DMS114 treated with DMSO at 0.1 percent for 48 hours (cell line): ENCODE data around the gene EGFLAM.
A peak's percentile ranks its signal among the peaks of the same experiment; 100 is the strongest.

Experiments used
- DNase-seq: peaks from one replicate; lab custom pipeline; 2025; ENCODE audit not compliant: unreplicated experiment; lab: John Stamatoyannopoulos, UW

The EGFLAM gene

DNA sequence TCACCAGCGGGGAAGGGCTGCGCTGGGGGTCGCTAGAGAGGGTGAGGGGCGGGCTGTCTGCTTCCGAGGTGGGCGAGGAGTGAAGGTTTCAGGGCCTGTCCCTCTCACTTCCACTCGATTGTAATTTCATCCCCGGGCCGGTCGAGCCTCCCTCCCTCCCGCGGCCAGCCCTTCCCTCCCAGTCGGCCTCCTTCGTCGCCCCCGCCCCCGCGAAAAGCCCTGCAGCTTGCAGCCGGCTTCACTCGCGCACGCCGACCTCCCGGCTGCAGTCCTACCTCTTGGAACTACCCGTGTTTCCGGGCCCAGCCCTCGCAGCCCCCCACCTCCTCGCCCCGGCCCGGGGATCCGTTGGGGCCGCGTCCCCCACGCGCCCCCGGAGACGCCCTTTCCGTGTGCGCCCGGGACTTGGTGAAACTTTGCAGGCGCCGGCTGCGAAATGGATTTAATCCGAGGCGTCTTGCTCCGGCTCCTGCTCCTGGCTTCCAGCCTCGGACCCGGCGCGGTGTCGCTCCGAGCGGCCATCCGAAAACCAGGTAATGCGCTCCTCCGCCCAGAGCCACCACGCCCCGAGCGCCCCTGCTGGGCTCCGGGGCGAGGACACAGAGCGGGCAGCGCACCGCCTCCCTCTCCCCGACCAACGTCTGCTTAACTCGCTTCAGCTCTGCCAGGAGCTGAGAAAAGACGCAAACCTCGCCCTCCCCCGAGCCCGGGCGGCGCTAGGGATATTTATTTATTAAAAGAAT is at the start of gene EGFLAM:
Gene EGFLAM (plus strand): TSS at position 241 of the 743 bp plus-strand sequence. CDS start 196 bp downstream, at position 437.
- DNase-seq: peak; percentile 2

DNA sequence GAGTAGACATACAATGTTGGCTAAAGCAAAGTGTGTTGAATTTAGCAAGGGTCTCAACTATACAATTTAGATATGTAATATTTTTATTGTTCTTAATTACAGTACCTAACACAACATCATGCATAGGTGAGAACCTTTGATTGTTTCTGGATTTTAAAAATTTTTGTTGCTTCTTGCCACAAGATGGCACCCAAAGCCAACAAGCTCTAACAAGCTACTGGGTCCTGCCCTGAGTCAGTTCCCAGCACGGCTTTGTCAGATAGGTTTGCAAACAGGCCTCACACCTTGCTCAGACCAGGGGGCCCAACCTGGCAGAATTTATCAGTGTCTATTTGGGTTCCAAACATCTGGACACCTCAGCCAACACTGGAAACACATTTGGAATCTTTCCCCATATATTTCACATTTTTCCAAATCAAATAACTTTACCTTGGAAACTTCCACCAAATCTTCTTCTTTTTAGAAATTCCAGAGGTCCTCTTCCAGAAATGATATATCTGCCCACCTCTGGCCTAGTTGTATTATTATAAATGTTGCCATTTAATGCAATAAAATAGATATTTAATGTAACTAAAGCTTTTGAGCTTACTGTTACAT is 49.5 kb upstream of the EGFLAM start:
- DNase-seq: peak; percentile 27

DNA sequence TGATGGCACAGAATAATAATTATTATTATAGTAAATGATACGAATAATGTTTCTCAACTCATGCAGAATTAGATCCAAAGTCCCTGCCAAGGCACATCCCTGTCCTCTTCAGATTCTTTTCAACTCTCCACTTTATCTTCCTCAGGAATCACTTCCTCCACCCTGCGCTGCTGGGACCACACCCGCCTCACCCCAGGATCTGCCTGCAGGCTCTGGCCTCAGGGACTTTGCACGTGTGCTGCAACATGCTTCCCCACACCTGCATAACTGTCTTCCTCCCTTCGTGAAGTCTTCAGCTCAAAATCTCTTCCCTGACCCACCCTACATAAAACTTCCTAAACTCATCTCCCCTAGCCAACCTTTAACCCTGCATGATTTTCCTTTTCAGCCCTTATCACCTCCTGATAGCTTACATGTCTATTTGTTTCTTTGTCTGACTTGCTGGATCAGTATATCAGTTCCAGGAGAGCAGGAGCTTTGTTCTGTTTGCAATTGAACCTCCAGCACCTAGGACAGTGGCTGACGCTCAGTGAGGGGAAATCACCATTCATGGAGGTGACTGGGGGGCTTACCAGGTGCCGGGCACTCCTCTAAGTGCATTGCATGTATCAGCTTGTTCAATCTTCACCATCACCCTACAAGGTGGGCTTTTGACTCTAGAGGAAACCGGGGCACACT is 47.5 kb upstream of the EGFLAM start:
- DNase-seq: no peak

DNA sequence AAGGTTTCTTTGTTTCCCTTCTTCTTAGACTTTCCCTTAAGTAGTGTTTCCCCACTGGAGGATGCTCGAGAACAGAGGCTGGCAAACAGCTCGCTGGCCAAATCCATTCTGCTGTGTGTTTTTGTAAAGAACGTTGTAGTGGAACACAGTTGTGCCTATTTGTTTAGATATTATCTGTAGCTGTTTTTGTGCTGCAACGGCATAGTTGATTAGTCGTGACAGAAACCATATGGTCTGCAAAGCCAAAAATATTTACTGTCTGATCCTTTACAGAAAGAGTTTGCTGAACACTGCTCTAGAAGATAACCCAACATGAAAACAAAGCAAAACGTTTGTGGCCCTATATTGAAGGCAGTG is 47.0 kb upstream of the EGFLAM start:
- DNase-seq: no peak

DNA sequence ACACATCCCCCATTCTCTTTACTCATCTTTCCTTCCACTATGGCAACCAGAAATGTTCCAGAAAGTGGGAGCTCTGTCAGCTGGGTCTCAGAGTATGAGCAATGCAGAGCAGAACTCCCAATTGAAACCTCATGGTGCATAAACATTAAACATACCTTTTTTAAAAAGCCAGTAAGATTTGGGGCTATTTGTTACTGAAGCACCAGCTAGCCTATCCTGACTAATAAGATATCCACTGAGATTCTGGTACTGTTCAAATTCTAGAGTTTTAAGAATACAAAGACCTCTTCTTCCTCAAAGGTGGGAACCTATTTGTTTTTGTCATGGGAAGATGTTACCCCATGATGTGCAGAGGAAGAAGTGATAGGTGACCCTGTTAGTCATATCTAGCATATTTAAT is 46.1 kb upstream of the EGFLAM start:
- no peak for DNase-seq

DNA sequence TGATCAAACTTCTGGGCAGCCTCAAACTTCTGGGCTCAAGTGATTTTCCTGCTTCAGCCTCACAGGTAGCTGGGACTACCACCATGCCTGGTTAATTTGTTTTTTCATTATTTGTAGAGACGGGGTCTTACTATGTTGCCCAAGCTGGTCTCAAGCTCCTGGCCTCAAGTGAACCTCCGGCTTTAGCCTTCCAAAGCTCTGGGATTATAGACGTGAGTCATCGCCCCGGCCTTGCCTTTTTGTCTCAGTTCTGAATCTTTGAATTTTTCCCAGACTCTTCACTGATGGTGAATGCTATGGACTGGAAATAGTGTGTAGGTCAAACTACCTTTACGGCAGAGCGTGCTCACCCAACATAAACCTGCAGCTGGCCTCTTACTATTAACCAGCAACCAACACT is 32.3 kb upstream of the EGFLAM start:
- DNase-seq: no peak

DNA sequence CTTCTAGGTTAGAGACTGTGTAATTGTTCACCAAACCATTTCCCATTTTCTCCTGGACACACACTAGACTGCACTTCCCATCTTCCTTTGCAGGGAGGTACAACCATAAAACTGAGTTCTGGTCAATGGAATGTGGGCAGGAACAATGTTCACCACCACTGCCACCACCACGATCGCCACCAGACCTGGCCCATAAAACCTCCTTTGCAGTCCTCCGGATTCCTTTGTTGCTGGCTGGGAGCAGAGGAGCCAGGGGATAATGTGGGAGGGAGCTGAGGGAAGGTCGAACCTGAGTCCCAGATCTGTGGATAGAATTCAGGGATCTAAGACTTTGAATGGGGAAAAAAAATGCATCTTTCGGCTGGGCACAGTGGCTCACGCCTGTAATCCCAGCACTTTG is 29.4 kb upstream of the EGFLAM start:
- DNase-seq: no peak

DNA sequence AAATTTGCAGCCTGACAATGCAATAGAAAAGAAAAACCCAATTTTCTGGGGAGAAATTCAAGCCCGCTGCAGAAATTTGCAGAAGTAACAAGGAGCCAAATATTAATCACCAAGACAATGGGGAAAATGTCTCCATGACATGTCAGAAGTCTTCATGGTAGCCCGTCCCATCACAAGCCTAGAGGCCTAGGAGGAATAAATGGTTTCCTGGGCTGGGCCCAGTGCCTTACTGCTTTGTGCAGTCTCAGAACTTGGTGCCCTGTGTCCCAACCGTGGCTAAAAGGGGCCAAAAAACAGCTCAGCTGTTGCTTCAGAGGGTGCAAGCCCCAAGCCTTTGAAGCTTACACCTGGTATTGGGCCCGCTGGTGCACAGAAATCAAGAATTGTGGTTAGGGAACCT is 23.6 kb upstream of the EGFLAM start:
- DNase-seq: no peak

DNA sequence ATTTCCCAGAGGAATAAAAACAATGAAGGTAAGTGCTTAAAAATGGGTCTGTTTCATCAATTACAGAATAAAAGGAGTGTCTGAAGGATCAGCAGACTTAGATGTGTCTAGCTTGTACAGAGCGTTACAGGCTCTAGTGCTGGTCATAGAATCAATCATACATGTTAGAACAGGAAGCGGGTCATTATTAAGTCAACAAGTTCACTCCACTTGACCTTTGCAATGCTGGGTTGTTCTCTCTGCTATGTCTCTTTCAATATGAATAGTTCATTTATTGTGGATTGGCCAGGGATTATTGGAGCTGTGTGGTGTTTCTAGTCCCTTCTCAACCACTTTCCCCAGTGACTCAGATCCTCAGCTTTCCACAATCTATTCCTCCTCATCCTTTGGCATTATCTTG is 20.7 kb upstream of the EGFLAM start:
- DNase-seq: no peak

DNA sequence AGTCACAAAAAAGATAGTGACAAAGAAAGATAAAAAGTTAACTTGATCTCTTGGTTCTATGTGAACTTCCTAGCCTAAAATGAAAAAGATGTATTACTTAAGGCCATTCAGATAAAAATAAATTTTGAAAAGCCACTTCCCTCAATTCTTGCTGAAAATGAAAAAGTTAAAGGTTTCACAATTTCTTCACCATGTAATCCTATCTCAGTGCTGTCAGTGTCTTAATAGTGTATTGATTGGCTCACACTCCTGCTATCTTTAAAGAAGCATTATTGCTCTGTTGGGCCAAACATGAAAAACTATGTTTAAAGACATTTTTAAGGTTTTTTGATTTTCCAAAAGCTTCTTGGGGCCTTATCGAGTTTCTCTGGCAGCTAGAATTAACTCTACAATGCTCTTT is 18.1 kb upstream of the EGFLAM start:
- no peak for DNase-seq

DNA sequence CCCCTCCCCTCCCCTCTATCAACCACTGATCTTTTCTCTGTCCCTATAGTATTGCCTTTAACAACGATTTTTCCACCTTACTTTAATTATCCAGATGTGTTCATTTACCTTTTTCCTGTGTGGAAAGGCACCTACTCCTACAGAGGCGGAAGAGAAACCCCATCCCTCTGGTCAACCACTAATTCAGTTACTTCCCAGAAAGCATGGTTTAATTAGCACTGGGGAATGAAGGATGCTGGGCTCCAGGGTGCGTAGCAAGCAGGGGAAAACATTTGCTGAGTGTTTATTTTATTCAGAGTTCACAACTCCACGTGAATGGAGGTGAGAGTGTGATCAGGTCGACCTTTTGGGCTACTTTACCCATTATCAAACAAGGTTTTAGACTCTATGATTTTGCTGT is 16.7 kb upstream of the EGFLAM start:
- DNase-seq: no peak

DNA sequence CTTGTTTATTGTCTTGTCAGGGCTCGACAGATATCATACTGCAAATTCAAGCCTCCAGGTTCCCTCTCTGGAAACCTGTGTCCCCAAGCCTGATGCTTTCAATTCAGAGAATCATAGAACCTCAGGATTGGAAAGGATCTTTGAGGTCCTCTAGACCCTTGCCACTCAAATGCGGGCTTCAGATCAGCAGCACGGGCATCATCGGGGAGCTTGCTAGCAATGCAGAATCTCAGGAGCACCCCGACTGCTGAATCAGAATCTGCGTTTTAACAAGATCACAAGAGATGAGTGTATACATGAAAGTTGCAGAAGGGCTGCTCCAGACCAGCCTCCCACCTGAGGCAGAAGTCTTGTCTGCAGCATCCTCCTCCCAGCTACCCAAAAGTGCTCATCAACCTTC is 13.1 kb upstream of the EGFLAM start:
- DNase-seq: no peak

DNA sequence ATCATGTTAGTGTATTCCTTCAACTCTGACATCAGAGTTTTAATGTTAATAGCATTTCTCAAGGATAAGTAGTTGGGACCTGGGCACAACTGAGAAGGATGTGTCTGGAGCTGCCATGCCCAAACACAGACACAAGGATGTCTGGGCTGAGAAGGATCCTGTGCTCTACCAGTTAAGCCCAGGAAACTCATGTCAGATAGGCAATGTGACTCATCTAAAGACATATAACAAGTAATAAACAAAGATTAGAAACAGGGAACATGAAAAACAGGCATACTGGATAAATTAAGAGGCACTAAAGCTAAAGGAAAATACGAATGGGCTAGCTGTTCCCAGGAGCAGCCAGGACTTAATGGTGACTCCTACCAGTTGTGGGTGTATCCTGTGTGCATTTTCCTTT is 9.1 kb upstream of the EGFLAM start:
- DNase-seq: no peak

DNA sequence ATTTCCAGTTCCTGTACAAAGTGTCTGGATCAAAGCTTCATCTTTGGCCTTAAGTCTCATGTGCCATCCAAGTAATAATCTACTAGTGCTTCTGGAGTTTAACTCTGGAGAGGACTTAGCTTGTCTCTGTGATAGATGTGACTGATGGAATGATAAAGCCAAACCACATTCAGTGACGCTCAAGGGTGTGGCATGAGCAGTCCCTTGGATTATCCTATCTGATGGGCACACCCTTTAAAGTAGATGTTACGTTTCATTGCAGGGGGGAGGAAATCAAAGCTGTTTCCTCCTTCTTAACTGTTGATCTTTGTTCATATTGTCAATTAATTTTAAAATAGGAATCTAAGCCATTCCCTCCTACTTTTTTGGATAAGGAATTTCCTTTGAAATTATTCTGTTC is 8.5 kb upstream of the EGFLAM start:
- no peak for DNase-seq

DNA sequence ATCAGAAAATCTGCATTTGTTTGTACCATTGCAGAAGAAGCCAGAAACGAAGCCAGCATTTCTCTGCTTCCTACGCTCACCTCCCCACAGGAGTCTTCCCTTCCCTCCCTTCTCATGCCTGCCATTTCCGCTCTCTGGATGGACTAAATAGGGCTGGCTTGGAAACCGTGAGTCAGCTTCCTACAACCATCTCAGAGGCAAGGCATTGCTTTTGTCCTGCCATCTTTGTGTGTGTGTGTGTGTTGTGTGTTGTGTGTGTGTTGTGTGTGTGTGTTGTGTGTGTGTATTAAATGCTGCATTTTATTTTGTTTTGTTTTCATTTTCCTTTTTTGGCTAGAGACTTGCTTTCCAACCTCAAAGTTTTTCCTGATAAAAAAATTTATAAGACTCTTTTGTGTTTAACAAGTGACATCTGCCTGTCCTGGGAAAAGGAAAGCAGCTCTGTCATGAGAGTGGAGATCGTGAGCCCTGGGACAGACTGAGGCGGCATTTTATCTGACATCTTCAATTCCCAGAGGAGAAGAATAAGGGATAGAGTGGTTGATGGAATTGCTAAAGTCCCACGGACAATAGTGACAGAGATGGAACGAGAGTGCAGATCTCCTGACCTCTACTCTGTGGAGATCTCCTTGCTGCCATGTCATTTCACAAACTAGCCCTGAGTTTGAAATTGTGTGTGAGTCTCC is 7.5 kb upstream of the EGFLAM start:
- DNase-seq: no peak

DNA sequence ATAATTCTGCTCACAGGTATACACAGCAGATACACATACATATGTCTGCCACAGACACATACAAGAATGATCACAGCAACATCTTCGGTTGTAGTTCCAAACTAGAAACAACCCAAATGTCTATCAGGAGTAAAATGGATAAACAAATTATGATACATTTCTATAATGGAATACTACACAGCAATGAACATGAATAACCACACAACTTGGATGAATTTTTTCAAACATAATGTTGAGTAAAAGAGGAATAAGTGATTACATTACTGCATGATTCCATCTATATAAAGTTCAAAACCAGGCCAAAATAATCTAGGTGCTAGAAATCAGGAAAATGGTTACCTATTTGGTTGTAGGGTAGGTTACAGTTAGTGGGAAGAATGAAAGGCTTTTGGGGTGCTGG is 4.6 kb upstream of the EGFLAM start:
- DNase-seq: no peak

DNA sequence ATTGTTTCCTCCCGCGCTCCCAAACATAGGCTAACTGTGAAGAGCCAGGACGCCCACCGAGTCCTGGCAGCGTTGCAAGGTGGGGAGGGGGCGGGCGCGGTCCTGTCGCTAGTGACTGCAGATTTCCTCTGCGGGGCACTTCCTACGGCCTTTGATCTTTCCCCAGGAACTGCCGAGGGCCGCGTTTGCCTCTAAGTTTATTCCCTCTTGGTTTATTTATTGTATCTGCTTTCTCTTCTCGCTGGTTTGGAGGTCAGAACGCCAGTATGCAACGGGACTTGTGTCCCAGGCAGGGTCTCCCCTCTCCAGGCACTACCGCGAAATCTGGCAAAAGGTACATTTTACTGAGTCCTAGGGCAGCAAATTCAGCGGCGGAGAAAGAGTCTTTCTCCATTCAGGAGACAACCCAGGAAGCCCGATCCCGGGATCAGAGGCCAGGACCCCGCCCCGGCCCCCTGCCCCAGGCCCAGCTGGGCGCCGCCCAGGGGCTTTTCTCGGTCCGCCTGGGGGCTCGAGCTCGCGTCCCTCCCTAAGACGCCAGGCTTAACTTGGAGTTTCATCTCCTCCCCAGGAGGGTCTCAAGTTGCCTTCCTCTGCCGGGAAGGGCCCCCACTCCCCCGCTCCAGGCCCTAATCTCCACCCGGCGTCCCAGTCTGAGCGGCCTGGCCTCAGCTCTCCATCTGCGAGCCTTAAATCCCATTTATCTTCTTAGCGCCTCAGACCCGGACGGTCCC is 884 bp upstream of the EGFLAM start:
- DNase-seq: no peak

DNA sequence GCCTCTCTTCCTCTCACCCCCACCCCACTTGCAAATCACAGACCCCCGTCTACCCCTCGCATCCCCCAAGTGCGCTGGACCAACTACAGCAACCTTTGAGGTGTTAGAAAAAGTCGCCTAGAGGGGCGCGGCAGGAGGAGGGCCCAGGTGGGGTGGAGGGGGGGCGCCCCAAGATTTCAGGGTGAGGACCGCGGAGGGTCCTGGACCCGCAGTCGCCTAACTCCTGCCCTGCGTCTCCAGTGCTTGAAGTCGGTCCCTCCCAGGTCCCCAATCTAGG is 379 bp upstream of the EGFLAM start:
- DNase-seq: no peak

DNA sequence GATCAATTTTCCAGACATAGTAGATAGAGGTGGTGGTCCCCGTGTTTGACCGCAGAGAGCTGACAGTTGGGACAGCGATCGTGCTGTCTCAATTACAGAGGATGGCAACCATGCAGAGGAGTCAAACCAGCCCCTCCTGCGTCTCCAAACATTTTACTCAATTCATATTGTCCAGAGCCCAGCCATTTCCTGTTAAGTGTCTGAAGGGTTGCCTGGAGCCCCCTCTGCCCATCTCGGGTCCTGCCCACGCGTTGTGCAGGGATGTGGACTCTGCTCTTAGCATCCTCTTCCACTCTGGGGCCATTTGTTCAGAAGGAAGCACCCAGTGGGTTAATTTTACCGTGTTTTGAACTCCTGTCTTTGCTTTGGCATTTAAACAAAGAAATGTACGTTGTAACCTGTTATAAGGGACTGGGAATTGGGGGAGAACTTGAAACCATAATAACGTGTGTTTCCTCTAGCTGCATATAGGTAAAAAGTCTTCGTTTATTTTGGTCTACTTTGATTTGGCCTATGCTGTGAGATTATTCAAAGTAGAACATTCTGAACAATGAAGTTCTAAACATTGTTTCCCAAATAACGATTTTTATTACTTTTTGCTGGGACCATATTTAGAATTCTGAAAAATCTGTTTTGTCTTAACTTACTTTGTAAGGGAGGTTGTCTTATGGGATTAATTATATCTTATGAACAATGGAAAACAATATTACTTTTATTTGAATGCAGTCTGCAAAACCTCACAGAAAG is 876 bp downstream of the EGFLAM start:
- no peak for DNase-seq

DNA sequence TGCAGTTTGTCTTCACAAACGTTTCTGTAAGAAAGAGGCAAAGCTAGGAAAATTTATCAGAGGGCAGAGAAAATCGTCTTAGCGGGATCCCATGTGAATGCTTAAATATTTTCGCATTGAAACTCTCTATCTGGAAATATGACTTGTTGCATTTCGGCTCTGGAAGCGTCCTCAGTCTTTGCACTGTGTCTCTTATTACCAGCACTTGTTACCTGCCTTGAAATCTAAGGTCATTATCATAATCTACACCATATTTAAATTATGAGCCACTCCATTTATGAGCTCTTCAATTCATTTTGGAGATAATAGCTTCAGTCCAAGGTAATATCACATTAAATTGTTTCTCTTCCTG is 1.4 kb downstream of the EGFLAM start:
- DNase-seq: no peak

DNA sequence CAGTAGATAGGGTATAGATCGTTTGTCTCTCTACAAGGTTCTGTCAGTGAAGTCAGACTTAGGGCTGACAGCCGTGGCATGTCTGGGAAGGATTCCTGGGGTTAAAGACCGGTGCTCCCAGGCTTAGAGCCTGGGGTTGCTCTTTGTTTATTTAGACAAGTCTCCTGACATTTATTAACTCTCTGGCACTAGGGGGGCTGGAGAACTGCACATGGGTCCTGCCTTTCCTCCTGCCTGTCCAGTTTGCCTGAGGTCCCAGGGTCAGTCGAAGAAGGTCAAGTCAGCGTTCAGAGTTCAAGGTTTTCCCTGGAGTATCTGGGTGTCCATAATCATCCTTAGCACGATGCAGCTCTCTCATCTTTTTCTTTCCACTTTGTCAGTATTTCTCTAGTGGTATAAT is 5.6 kb downstream of the EGFLAM start:
- no peak for DNase-seq
